ENCODE results near the gene ZDHHC8. TPM values are rescaled to one million over a fixed set of nuclear protein-coding genes. Genes with fewer than 3 reads are reported as not detected.

The ZDHHC8 gene
- total RNA-seq, 3 donors from 2014 or later, result 27.7 to 53.0 (median 42.2) TPM

DNA sequence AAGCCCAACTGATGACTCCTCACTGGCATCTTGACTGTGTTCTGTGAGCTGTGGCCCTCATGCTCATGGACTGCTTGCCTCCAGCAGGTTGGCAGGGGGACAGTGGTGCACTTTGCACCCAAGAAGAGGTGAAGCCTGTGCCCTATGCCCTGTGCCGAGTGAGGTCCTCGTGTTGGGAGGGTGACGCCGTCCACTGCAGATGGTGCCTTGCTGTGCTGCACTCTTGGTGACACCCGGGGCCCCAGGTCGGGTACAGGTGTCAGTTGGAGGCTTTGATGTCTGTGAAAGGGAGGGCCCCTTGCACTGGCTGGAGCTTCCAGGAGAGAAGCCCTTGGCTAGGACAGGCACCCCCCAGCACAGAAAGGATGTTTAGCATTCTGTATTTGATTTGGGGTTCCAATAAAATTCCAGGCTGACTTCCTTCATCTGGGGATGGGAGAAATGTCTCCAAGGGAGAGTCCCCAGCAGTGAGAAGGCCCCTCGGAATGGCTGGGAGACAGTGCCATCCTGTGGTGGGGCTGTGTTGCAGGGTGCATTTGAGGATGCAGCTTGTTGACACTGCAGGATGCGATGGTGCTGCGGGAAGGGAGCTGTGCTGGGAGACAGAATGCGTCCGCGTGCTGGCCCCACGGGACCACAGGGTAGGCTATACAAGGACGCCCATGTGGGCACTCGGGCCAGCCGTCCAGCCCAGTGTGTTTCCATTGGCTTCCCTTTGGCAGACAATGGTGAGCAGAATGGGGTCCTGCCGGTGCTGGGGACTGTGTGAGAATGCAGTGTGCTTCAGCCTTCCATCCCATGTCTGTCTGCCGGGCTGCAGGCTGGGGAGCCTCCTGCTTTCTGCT lies 2.5 kb upstream of the ZDHHC8 start:
- no peaks in the 10 kb centered on the region for H3K36me3 ChIP-seq (ENCODE audit: low read depth)
- peaks cover 14% of the 10 kb centered on the region for H3K4me1 ChIP-seq (ENCODE audit: low read depth)
- ATAC-seq, result peak; percentile 30
- no peak overlapping the region for H3K4me3 ChIP-seq
- peak in 2 of 3 donors; percentile 44 to 55 for DNase-seq
- TF ChIP-seq, protein P1, sequence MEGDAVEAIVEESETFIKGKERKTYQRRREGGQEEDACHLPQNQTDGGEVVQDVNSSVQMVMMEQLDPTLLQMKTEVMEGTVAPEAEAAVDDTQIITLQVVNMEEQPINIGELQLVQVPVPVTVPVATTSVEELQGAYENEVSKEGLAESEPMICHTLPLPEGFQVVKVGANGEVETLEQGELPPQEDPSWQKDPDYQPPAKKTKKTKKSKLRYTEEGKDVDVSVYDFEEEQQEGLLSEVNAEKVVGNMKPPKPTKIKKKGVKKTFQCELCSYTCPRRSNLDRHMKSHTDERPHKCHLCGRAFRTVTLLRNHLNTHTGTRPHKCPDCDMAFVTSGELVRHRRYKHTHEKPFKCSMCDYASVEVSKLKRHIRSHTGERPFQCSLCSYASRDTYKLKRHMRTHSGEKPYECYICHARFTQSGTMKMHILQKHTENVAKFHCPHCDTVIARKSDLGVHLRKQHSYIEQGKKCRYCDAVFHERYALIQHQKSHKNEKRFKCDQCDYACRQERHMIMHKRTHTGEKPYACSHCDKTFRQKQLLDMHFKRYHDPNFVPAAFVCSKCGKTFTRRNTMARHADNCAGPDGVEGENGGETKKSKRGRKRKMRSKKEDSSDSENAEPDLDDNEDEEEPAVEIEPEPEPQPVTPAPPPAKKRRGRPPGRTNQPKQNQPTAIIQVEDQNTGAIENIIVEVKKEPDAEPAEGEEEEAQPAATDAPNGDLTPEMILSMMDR (IDR thresholded peaks at IDR 0.05), result no peak
- H3K9me3 ChIP-seq, result no peaks in the 10 kb centered on the region
- intact Hi-C loops (cut with DNase I, micrococcal nuclease), result no loop called here

DNA sequence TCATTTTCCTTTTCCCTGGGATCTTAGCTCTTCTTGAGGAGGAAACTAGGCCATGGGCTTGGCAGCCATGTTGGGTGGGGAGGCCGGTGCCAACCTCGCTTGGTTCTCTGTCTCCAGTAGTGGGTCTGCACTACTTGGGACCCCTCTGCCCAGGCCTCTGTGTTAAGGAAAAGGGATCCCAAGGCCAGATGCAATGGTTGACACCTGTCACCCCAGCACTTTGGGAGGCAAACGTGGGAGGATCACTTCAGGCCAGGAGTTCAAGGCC lies 1.9 kb upstream of the ZDHHC8 start:
- ATAC-seq, result no peak

DNA sequence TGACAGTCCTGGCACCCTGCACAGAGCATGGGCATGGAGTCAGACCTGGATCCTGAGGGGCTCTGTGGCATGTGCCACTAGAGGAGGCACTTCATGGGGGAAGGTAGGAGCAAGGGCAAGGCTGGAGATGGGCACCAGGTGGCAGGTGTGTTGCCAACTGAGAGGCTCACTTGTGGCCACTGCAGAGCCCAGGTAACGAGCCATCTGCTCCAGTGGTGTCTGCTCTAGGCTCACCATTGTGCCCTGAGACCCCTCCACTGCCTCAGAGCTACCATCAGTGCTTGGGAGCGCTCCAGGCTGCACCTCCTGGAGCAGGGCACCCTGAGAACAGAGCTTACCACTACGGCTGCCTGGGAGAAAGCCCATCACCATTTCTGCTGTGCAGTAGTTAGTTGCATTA lies 1.3 kb upstream of the ZDHHC8 start:
- Histone ChIP-seq H3K4me3 (no peak overlapping the region), H3K4me1 (ENCODE audit: low read depth) (peaks cover 14% of the 10 kb centered on the region), H3K36me3 (ENCODE audit: low read depth) (no peaks in the 10 kb centered on the region), H3K9me3 (no peaks in the 10 kb centered on the region)
- DNase-seq (no peak), ATAC-seq (peak; percentile 39)
- intact Hi-C loops (cut with DNase I, micrococcal nuclease), result no loop called here
- TF ChIP-seq, protein P1 (IDR thresholded peaks at IDR 0.05), result no peak

More for the DNA sequence above, 1.9 kb upstream of the ZDHHC8 start:
- H3K4me1 ChIP-seq (ENCODE audit: low read depth), result peaks cover 14% of the 10 kb centered on the region
- H3K4me3 ChIP-seq, result no peak overlapping the region
- DNase-seq, result no peak
- intact Hi-C loops (cut with DNase I, micrococcal nuclease), result no loop called here
- no peaks in the 10 kb centered on the region for H3K36me3 ChIP-seq (ENCODE audit: low read depth)
- no peaks in the 10 kb centered on the region for H3K9me3 ChIP-seq
- TF ChIP-seq, protein P1 (IDR thresholded peaks at IDR 0.05), result no peak

DNA sequence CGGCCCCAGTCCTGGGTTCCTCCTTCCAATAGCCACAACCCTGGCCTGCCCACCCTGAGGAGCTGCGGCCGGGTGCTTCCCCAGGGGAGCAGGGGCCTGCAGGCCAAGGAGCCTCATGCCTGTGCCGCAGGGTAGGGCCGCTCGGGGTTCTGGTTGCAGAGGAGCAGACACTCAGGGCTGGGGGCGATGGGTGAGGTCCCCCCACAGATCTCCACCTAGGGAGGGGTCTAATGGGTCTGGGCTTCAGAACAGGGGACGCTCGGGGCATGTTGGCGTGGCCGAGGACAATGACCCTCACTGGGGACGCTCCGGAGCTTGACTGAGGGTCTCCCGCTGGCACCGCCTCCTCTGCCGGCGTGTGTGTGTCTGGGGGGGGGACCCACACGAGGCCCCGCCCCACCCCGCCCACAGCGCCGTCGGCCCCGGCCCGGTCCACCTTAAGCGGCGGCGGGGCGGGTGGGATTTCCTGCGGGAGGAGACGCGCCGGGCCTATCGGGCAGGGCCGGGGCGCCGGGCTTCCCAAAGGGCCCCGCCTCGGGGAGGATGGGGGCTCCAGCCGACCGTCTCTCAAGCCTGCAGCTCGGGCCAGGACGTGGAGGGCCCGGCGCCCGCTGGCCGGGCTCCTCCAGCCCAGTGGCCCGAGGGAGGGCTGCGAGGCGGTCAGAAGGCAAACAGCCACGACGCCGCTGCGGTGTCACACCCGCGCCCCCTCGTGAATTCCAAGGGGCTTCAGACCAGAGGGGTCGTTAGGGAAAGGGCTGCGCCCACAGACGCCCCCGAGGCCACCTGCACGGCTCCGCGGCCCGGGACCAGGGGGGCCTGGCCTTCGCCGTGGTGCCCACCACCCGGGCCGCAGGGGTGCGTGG lies 640 bp upstream of the ZDHHC8 start:
- intact Hi-C loops (cut with DNase I, micrococcal nuclease), result no loop called here
- TF ChIP-seq, protein P1 (IDR thresholded peaks at IDR 0.05), result no peak

DNA sequence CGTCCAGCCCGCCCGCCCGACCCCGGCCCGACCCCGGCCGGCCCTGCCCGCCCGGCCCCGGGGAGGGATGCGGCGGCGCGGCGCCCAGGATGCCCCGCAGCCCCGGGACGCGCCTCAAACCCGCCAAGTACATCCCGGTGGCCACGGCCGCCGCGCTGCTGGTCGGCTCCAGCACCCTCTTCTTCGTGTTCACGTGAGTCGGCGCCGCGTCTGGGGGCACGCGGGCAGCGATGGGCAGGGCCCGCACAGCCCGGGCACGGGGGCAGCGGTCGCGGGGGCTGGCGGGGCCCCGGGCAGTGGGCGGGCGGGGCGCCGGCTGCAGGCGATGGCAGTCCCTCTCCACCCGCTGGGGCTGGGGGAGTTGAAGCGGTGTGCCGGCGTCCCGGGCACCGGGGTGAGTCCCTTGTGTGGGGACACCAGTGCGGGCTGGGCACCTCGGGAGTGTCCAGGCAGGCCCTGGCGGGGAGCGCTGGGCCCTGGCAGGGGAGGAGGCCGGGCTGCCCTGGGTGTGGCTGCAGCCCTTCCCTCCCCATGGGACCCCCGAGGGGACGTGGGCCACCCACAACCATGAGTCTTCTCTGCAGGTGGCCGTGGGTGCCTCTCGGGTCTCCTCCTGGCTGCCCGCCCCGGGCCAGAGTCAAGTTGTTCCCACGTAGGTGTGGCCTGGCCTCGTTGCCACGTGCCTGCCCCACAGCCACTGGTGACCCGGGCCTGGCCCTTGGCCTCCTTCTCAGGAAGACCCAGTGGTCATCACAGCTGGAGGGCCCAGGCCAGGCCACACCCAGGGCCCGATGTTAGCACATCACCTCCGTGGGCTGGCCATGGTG lies 468 bp downstream of the ZDHHC8 start:
- peaks cover 14% of the 10 kb centered on the region for H3K4me1 ChIP-seq (ENCODE audit: low read depth)
- intact Hi-C loops (cut with DNase I, micrococcal nuclease), result no loop called here
- no peaks in the 10 kb centered on the region for H3K9me3 ChIP-seq
- peak overlapping the region; percentile 94 for H3K4me3 ChIP-seq
- DNase-seq, result peak; percentile 28 to 69 (median 57)
- ATAC-seq, result peak; percentile 3
- no peaks in the 10 kb centered on the region for H3K36me3 ChIP-seq (ENCODE audit: low read depth)
- TF ChIP-seq, protein P1 (IDR thresholded peaks at IDR 0.05), result no peak

More for the DNA sequence above, 640 bp upstream of the ZDHHC8 start:
- Histone ChIP-seq H3K4me3 (peak overlapping the region; percentile 94), H3K36me3 (ENCODE audit: low read depth) (no peaks in the 10 kb centered on the region), H3K9me3 (no peaks in the 10 kb centered on the region), H3K4me1 (ENCODE audit: low read depth) (peaks cover 14% of the 10 kb centered on the region)
- ATAC-seq, result peak; percentile 85
- DNase-seq, result peak; percentile 84 to 89 (median 86)
